ENCODE results near the gene STK11IP.
A peak's percentile ranks its signal among the peaks of the same experiment; 100 is the strongest.

STK11IP gene

GRCh38 chr2:219552382-219553167 lies 45.1 kb upstream of the STK11IP start (continued):
- TF ChIP-seq ZNF600 (tag by site-specific recombination; IDR thresholded peaks at IDR 0.05) (0 out of 2 replicates have a peak, but pooled peaks have one; percentile 2), ZNF416 (tag by site-specific recombination; IDR thresholded peaks at IDR 0.05) (no peak), ZEB2 (tag by site-specific recombination; IDR thresholded peaks at IDR 0.05) (0 out of 2 replicates have a peak, but pooled peaks have one; percentile 31), KLF9 (tag by site-specific recombination; IDR thresholded peaks at IDR 0.05; ENCODE audit: low read depth) (peak; percentile 100), GLIS1 (tag by site-specific recombination; IDR thresholded peaks at IDR 0.05) (0 out of 2 replicates have a peak, but pooled peaks have one; percentile 17), ZNF146 (tag by site-specific recombination; IDR thresholded peaks at IDR 0.05) (no peak)

GRCh38 chr2:219553168-219553417 lies 44.6 kb upstream of the STK11IP start:
- TF ChIP-seq HOXC10 (CRISPR knock-in tag; IDR thresholded peaks at IDR 0.05) (0 out of 2 replicates have a peak, but pooled peaks have one; percentile 12), SCRT2 (tag by site-specific recombination; IDR thresholded peaks at IDR 0.05) (peak; percentile 39; the same call in 1 of the 2 replicates), ZNF548 (tag by site-specific recombination; IDR thresholded peaks at IDR 0.05) (no peak)
- Histone ChIP-seq H3K4me3 (ENCODE audit: low read depth, low read length) (no peak overlapping the region), H3K9me3 (ENCODE audit: control insufficient read depth, insufficient read depth, low read depth, low read length) (no peaks in the 10 kb centered on the region), H3K4me1 (ENCODE audit: control insufficient read depth, insufficient read depth, low read length) (peaks cover 3% of the 10 kb centered on the region; the same call in 1 of the 2 replicates), H3K27ac (ENCODE audit: extremely low read depth, low read depth, low read length) (no peak overlapping the region), H3K36me3 (ENCODE audit: control insufficient read depth in 2 of 2, insufficient read depth in 1 of 2, low read length in 2 of 2) (peaks cover 0 to 24% of the 10 kb centered on the region in 2 experiments; a peak in 1 of 3 replicates)
- POLR2A ChIA-PET = interaction anchor here (0.9 to 3.4 kb wide), 6 partner anchors 9 to 55 kb away, joined by 3 to 25 read pairs (median 6); partner anchors contain the start of genes CHPF, GMPPA, OBSL1 and TMEM198
- CTCF ChIA-PET = interaction anchor here (1.1 to 2.8 kb wide), 3 partner anchors 11 to 92 kb away, joined by 3 to 14 read pairs (median 3); no protein-coding TSS in a partner anchor

GRCh38 chr2:219553463-219553963 lies 44.1 kb upstream of the STK11IP start:
- TF ChIP-seq, protein P1, sequence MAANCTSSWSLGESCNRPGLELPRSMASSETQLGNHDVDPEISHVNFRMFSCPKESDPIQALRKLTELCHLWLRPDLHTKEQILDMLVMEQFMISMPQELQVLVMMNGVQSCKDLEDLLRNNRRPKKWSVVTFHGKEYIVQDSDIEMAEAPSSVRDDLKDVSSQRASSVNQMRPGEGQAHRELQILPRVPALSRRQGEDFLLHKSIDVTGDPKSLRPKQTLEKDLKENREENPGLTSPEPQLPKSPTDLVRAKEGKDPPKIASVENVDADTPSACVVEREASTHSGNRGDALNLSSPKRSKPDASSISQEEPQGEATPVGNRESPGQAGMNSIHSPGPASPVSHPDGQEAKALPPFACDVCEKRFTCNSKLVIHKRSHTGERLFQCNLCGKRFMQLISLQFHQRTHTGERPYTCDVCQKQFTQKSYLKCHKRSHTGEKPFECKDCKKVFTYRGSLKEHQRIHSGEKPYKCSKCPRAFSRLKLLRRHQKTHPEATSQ (tag by site-specific recombination; IDR thresholded peaks at IDR 0.05) = no peak
- TF ChIP-seq ZBTB8A (tag by site-specific recombination; IDR thresholded peaks at IDR 0.05) = no peak
- no peak for TF ChIP-seq MZF1 (tag by site-specific recombination; IDR thresholded peaks at IDR 0.05; ENCODE audit: borderline replicate concordance)
- TF ChIP-seq ZNF391 (tag by site-specific recombination; IDR thresholded peaks at IDR 0.05; ENCODE audit: borderline replicate concordance, low read depth) = no peak
- no peak for TF ChIP-seq OVOL3 (tag by site-specific recombination; IDR thresholded peaks at IDR 0.05)
- TF ChIP-seq ZNF561 (tag by site-specific recombination; IDR thresholded peaks at IDR 0.05; ENCODE audit: borderline replicate concordance) = no peak
- no peak for TF ChIP-seq ZFP37 (tag by site-specific recombination; IDR thresholded peaks at IDR 0.05)
- Histone ChIP-seq H3K36me3 (ENCODE audit: control insufficient read depth in 2 of 2, insufficient read depth in 1 of 2, low read length in 2 of 2) (peaks cover 0 to 28% of the 10 kb centered on the region in 2 experiments; a peak in 1 of 3 replicates), H3K4me1 (ENCODE audit: control insufficient read depth, insufficient read depth, low read length) (peaks cover 3% of the 10 kb centered on the region; the same call in 1 of the 2 replicates), H3K9me3 (ENCODE audit: control insufficient read depth, insufficient read depth, low read depth, low read length) (no peaks in the 10 kb centered on the region), H3K27ac (ENCODE audit: extremely low read depth, low read depth, low read length) (no peak overlapping the region), H3K4me3 (ENCODE audit: low read depth, low read length) (no peak overlapping the region)
- POLR2A ChIA-PET = interaction anchor here (3.4 kb wide), 1 partner anchor 8 kb away, joined by 25 read pairs; no protein-coding TSS in a partner anchor
- CTCF ChIA-PET = interaction anchor here (1.1 kb wide), 1 partner anchor 89 kb away, joined by 3 read pairs; no protein-coding TSS in a partner anchor

- H3K27ac ChIP-seq (ENCODE audit: extremely low read depth, low read depth, low read length) = no peak overlapping the region
- H3K4me1 ChIP-seq (ENCODE audit: control insufficient read depth, insufficient read depth, low read length) = peaks cover 3% of the 10 kb centered on the region; the same call in 1 of the 2 replicates
- H3K9me3 ChIP-seq (ENCODE audit: control insufficient read depth, insufficient read depth, low read depth, low read length) = no peaks in the 10 kb centered on the region
- peaks cover 0 to 36% of the 10 kb centered on the region in 2 experiments; a peak in 1 of 3 replicates for H3K36me3 ChIP-seq (ENCODE audit: control insufficient read depth in 2 of 2, insufficient read depth in 1 of 2, low read length in 2 of 2)
- ChIA-PET CTCF (interaction anchor here (1.1 to 2.7 kb wide), 2 partner anchors 13 to 88 kb away, joined by 3 to 10 read pairs; no protein-coding TSS in a partner anchor), POLR2A (interaction anchor here (0.7 to 1.1 kb wide), 2 partner anchors 13 to 43 kb away, joined by 3 read pairs; no protein-coding TSS in a partner anchor)
- no peak for TF ChIP-seq ZNF600 (tag by site-specific recombination; IDR thresholded peaks at IDR 0.05)
- TF ChIP-seq, protein P2, sequence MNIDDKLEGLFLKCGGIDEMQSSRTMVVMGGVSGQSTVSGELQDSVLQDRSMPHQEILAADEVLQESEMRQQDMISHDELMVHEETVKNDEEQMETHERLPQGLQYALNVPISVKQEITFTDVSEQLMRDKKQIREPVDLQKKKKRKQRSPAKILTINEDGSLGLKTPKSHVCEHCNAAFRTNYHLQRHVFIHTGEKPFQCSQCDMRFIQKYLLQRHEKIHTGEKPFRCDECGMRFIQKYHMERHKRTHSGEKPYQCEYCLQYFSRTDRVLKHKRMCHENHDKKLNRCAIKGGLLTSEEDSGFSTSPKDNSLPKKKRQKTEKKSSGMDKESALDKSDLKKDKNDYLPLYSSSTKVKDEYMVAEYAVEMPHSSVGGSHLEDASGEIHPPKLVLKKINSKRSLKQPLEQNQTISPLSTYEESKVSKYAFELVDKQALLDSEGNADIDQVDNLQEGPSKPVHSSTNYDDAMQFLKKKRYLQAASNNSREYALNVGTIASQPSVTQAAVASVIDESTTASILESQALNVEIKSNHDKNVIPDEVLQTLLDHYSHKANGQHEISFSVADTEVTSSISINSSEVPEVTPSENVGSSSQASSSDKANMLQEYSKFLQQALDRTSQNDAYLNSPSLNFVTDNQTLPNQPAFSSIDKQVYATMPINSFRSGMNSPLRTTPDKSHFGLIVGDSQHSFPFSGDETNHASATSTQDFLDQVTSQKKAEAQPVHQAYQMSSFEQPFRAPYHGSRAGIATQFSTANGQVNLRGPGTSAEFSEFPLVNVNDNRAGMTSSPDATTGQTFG (tag by site-specific recombination; IDR thresholded peaks at IDR 0.05; ENCODE audit: borderline replicate concordance) = no peak
- 0 out of 2 replicates have a peak, but pooled peaks have one; percentile 20 for TF ChIP-seq GLIS2 (tag by site-specific recombination; IDR thresholded peaks at IDR 0.05)
- no peak overlapping the region for H3K4me3 ChIP-seq (ENCODE audit: low read depth, low read length)
Measured at GRCh38 chr2:219554350-219554749, 43.3 kb upstream of the STK11IP start.

Measured in HEK293 (cell line).